Ovary (tissue), 9 donors: ENCODE data around the gene BCKDK. TPM values are rescaled to one million over a fixed set of nuclear protein-coding genes. Genes with fewer than 3 reads are reported as not detected.

ENCODE experiments used
- DNase-seq, 5 donors: peaks; one replicate each; pipeline ENCODE4 v3.0.0-alpha.2; 2019 to 2020
- H3K27ac ChIP-seq, 2 donors: fragments of 200-600 bp; one replicate each; pipeline versions ENCODE4 v1.5.1 to v1.8.0; 2019 to 2022
- H3K27me3 ChIP-seq: fragments of 200-600 bp; one replicate; pipeline ENCODE4 v1.8.0; 2022
- H3K36me3 ChIP-seq: fragments of 200-600 bp; sonication (generic); one replicate; pipeline ENCODE4 v1.5.1; 2019
- H3K4me1 ChIP-seq: one replicate; pipeline ENCODE4 v1.8.1; 2013; ENCODE audit warnings: mild to moderate bottlenecking, moderate library complexity; ENCODE audit not compliant: insufficient read depth
- H3K4me3 ChIP-seq: fragments of 200-600 bp; sonication (generic); one replicate; pipeline ENCODE4 v1.5.1; 2017
- H3K9me3 ChIP-seq, 2 donors: fragments of 200-600 bp in 1 of 2; sonication (generic) in 1 of 2; one replicate each; pipeline versions ENCODE4 v1.5.1 to v1.8.1; 2013 to 2019; ENCODE audit warnings: mild to moderate bottlenecking in 1 of 2, moderate library complexity in 1 of 2
- CTCF ChIP-seq, 3 donors: fragments of 450-650 bp in 2 of 3; fragments of 200-600 bp in 1 of 3; IDR thresholded peaks; one replicate each; pipeline versions ENCODE4 v1.5.1 to v1.8.0; 2016 to 2022; ENCODE audit warnings: antibody characterized with exemption in 3 of 3, mild to moderate bottlenecking in 1 of 3
- EP300 ChIP-seq: sonication (generic); formaldehyde crosslinking; IDR thresholded peaks from one replicate; pipeline ENCODE4 v1.6.1; 2017; ENCODE audit warnings: antibody characterized with exemption
- POLR2A ChIP-seq: fragments of 450-650 bp; IDR thresholded peaks from one replicate; pipeline ENCODE4 v1.6.1; 2017; ENCODE audit warnings: antibody characterized with exemption, mild to moderate bottlenecking, moderate library complexity
- WGBS, 3 donors: extraction: QIAGEN DNeasy Blood & Tissue Kit in 1 of 3; methylation state at CpG; one replicate each; pipeline versions ENCODE4 v1.1.5 to v1.1.7; 2013 to 2017; 5-methylcytosine and 5-hydroxymethylcytosine counted together
- intact Hi-C, 4 donors: fragments of 100-400 bp; cut with DNase I; formaldehyde crosslinking; loops; one replicate each; pipeline versions ENCODE4 v1.11.0 to v1.15.1; 2022 to 2023
- polyA plus RNA-seq, 2 donors: library from polyadenylated mRNA; stranded (reverse); fragments of 200-250 nt in 1 of 2; fragments of 350-450 nt in 1 of 2; fragmentation: Illumina TruSeq in 1 of 2; extraction: RNeasy Lipid Tissue Mini Kit (QIAGEN cat#74804) in 1 of 2; gene quantifications; one replicate each; pipeline ENCODE4 v1.2.3, GENCODE V29; 2013 to 2014
- total RNA-seq, 7 donors: library from RNA; depleted of rRNA in 2 of 7; stranded (reverse); fragments of >200 nt in 2 of 7; fragmentation: NEBNext Ultra II Directional in 3 of 7; extraction: Animal tissue kit (Norgen Biotek cat#: 25700) in 3 of 7; gene quantifications; one replicate each; pipeline versions ENCODE4 v1.1.0 to v1.2.4, GENCODE V29; 2016 to 2023
- donor health status: DM: no; HTN: no; CAD: no; lungs with moderate emphysema.
- donor health status: DM: no; HTN: no; CAD: no.
- donor health status: Bipolar disorder and iron deficiency.
- donor health status: DM: yes; HTN: yes; CAD: no.
- donor health status: DM: no; HTN: no; CAD: no.
- donor health status: DM: yes; HTN: yes; CAD: no.

The BCKDK gene
- total and polyA plus RNA-seq, 9 donors = 18.6 to 51.9 (median 38.6) TPM

GRCh38 chr16:31120129-31120528, 11.9 kb downstream of the BCKDK start:
- H3K4me1 ChIP-seq = peaks cover 9% of the 10 kb centered on the region
- H3K27me3 ChIP-seq = no peaks in the 10 kb centered on the region
- WGBS, 3 donors = 90 to 91% (median 91%) methylated on average over 16 of the region's 16 CpGs
- no peaks in the 10 kb centered on the region for H3K9me3 ChIP-seq
- intact Hi-C loops = no loop called here
- DNase-seq = no peak
- no peak for TF ChIP-seq CTCF (IDR thresholded peaks at IDR 0.05)
- TF ChIP-seq POLR2A = no peak
- TF ChIP-seq EP300 = no peak
- no peaks in the 10 kb centered on the region for H3K36me3 ChIP-seq
- H3K27ac ChIP-seq = no peak overlapping the region
- H3K4me3 ChIP-seq = no peak overlapping the region

GRCh38 chr16:31125844-31126243, 17.7 kb downstream of the BCKDK start:
- WGBS, 3 donors = 91 to 95% (median 91%) methylated on average over 3 of the region's 3 CpGs
- intact Hi-C loops = no loop called here
- Histone ChIP-seq H3K27me3 (no peaks in the 10 kb centered on the region), H3K36me3 (no peaks in the 10 kb centered on the region), H3K4me3 (no peak overlapping the region), H3K4me1 (no peaks in the 10 kb centered on the region), H3K9me3 (no peaks in the 10 kb centered on the region), H3K27ac (no peak overlapping the region)
- no peak for TF ChIP-seq CTCF (IDR thresholded peaks at IDR 0.05)
- no peak for TF ChIP-seq POLR2A
- no peak for TF ChIP-seq EP300
- no peak for DNase-seq

- no peak for DNase-seq
- 90 to 92% (median 91%) methylated on average over 13 of the region's 13 CpGs for WGBS, 3 donors
- TF ChIP-seq POLR2A (no peak), EP300 (no peak), CTCF (IDR thresholded peaks at IDR 0.05) (no peak)
- no peaks in the 10 kb centered on the region for H3K36me3 ChIP-seq
- H3K27ac ChIP-seq = no peak overlapping the region
- intact Hi-C loops = no loop called here
- no peak overlapping the region for H3K4me3 ChIP-seq
- H3K27me3 ChIP-seq = no peaks in the 10 kb centered on the region
- no peaks in the 10 kb centered on the region for H3K4me1 ChIP-seq
- H3K9me3 ChIP-seq = no peaks in the 10 kb centered on the region
These were observed 19.0 kb downstream of the BCKDK start for GRCh38 chr16:31127182-31127581.

GRCh38 chr16:31128711-31129567, 20.8 kb downstream of the BCKDK start:
- WGBS, 3 donors = 45 to 59% (median 55%) methylated on average over 14 of the region's 14 CpGs
- no peaks in the 10 kb centered on the region for H3K4me1 ChIP-seq
- intact Hi-C loops = no loop called here

More at GRCh38 chr16:31128711-31129567, 20.8 kb downstream of the BCKDK start:
- Histone ChIP-seq H3K4me3 (no peak overlapping the region), H3K27me3 (no peaks in the 10 kb centered on the region), H3K9me3 (no peaks in the 10 kb centered on the region), H3K27ac (peak overlapping the region in 1 of 2 donors; percentile 44), H3K36me3 (no peaks in the 10 kb centered on the region)
- no peak for DNase-seq
- TF ChIP-seq CTCF (IDR thresholded peaks at IDR 0.05) (no peak), POLR2A (no peak), EP300 (no peak)
